DOHH2 (cell line): ENCODE results near the gene ALG2.

Experiments used
- H3F3A ChIP-seq: fragments of 200-600 bp; sonication (generic), shearing (Covaris generic); 2 replicates; pipeline ENCODE4 v1.6.0; 2016; ENCODE audit warnings: antibody characterized with exemption, mild to moderate bottlenecking; ENCODE audit not compliant: control insufficient read depth, insufficient read depth
- H3K27ac ChIP-seq: fragments of 200-600 bp; sonication (generic); 2 replicates; pipeline ENCODE4 v1.5.1; 2014; ENCODE audit warnings: low read depth, mild to moderate bottlenecking, low read length, moderate library complexity
- H3K27me3 ChIP-seq: fragments of 200-600 bp; sonication (generic); 2 replicates; pipeline ENCODE4 v1.6.1; 2014; ENCODE audit warnings: mild to moderate bottlenecking, low read length, mixed read lengths; ENCODE audit not compliant: control insufficient read depth
- H3K36me3 ChIP-seq: fragments of 200-600 bp; sonication (generic); 2 replicates; pipeline ENCODE4 v1.6.1; 2014; ENCODE audit warnings: mild to moderate bottlenecking, low read length, moderate library complexity, mixed read lengths; ENCODE audit not compliant: control insufficient read depth
- H3K4me1 ChIP-seq: fragments of 200-600 bp; sonication (generic); 2 replicates; pipeline ENCODE4 v1.6.1; 2014; ENCODE audit warnings: mild to moderate bottlenecking, low read length, mixed read lengths; ENCODE audit not compliant: control insufficient read depth
- H3K4me2 ChIP-seq: fragments of 200-600 bp; sonication (generic); 2 replicates; pipeline ENCODE4 v1.6.0; 2014; ENCODE audit warnings: mild to moderate bottlenecking, low read length, moderate library complexity
- H3K4me3 ChIP-seq: fragments of 200-600 bp; sonication (generic); 2 replicates; pipeline ENCODE4 v1.5.1; 2014; ENCODE audit warnings: mild to moderate bottlenecking, low read length, mixed read lengths
- H3K79me2 ChIP-seq: fragments of 200-600 bp; sonication (generic); 2 replicates; pipeline ENCODE4 v1.6.1; 2014; ENCODE audit warnings: mild to moderate bottlenecking, low read length, mixed read lengths; ENCODE audit not compliant: control insufficient read depth
- H3K9me2 ChIP-seq: fragments of 200-600 bp; sonication (generic); replicated peaks from 2 replicates; pipeline ENCODE4 v1.6.1; 2014; ENCODE audit warnings: mild to moderate bottlenecking, low read length, mixed read lengths; ENCODE audit not compliant: control insufficient read depth
- H3K9me3 ChIP-seq: fragments of 200-600 bp; sonication (generic); 2 replicates; pipeline ENCODE4 v1.6.1; 2014; ENCODE audit warnings: antibody characterized with exemption, low read length, mixed read lengths; ENCODE audit not compliant: control insufficient read depth, insufficient read depth
- H4K20me1 ChIP-seq: fragments of 200-600 bp; sonication (generic); 2 replicates; pipeline ENCODE4 v1.6.0; 2014; ENCODE audit warnings: low read depth, mild to moderate bottlenecking, antibody characterized with exemption, low read length, moderate library complexity; ENCODE audit not compliant: control insufficient read depth, insufficient read depth
- EZH2phosphoT487 ChIP-seq: fragments of 200-600 bp; sonication (generic); IDR thresholded peaks from 2 replicates; pipeline ENCODE4 v1.6.1; 2017; ENCODE audit warnings: borderline replicate concordance, mild to moderate bottlenecking, antibody characterized with exemption, low read length, moderate library complexity, mixed read lengths
- TF ChIP-seq, protein P1 (sequence below): fragments of 200-600 bp; sonication (generic); IDR thresholded peaks from one replicate; pipeline ENCODE4 v1.5.1; 2014; ENCODE audit warnings: antibody characterized with exemption, mild to moderate bottlenecking, low read depth, low read length; ENCODE audit not compliant: poor library complexity, severe bottlenecking

ALG2 gene

DNA sequence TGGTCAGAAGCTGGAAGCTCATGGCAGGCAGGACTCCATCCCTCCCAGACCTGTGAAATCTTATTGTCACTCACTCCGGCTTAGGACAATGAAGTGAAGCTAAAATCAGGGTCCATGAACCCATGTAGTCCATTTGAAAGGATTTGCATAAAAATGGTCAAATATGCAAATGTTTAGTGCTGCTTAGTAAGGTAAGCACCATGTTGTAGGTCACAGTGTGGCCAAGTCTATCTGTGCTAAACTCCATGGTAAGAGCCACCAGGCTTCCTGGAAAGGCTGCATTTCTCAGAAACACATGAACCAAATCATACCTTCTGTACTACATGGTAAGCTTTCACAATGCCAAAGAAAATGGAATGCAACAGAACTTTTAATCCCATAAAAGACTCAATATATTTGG lies 5.7 kb downstream of the ALG2 start:
- Histone ChIP-seq H4K20me1 (peaks cover 8% of the 10 kb centered on the region; the same call in 1 of the 2 replicates), H3K36me3 (peaks cover 41% of the 10 kb centered on the region), H3K27me3 (no peaks in the 10 kb centered on the region), H3K4me2 (no peak overlapping the region), H3K4me1 (peaks cover 11% of the 10 kb centered on the region), H3K9me2 (no peaks in the 10 kb centered on the region), H3K79me2 (peaks cover 57% of the 10 kb centered on the region), H3K27ac (no peak overlapping the region), H3K9me3 (no peaks in the 10 kb centered on the region), H3K4me3 (no peak overlapping the region), H3F3A (no peaks in the 10 kb centered on the region)
- no peak for TF ChIP-seq EZH2phosphoT487
- TF ChIP-seq, protein P1, sequence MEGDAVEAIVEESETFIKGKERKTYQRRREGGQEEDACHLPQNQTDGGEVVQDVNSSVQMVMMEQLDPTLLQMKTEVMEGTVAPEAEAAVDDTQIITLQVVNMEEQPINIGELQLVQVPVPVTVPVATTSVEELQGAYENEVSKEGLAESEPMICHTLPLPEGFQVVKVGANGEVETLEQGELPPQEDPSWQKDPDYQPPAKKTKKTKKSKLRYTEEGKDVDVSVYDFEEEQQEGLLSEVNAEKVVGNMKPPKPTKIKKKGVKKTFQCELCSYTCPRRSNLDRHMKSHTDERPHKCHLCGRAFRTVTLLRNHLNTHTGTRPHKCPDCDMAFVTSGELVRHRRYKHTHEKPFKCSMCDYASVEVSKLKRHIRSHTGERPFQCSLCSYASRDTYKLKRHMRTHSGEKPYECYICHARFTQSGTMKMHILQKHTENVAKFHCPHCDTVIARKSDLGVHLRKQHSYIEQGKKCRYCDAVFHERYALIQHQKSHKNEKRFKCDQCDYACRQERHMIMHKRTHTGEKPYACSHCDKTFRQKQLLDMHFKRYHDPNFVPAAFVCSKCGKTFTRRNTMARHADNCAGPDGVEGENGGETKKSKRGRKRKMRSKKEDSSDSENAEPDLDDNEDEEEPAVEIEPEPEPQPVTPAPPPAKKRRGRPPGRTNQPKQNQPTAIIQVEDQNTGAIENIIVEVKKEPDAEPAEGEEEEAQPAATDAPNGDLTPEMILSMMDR, result no peak

DNA sequence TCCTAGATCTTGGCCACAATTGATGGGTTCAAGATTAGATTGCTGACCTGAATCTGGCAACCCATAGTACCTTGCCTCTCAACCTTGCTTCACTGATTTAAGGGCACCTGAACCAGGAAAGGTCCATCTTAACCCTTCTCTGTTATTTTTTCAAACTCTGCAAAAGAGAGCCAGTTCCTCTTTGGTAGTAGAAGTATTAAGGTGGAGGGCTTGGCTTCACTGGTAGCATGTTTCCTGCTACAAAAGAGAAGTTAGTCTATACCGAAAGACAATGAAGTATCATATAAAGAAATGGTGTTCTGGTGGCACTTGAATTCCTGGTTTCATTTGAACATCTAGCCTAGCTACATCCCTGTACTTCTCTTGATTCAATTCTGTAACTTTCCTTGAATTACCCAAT lies 8.5 kb downstream of the ALG2 start:
- peaks cover 27% of the 10 kb centered on the region for H3K36me3 ChIP-seq
- TF ChIP-seq, protein P1, result no peak
- no peak for TF ChIP-seq EZH2phosphoT487

DNA sequence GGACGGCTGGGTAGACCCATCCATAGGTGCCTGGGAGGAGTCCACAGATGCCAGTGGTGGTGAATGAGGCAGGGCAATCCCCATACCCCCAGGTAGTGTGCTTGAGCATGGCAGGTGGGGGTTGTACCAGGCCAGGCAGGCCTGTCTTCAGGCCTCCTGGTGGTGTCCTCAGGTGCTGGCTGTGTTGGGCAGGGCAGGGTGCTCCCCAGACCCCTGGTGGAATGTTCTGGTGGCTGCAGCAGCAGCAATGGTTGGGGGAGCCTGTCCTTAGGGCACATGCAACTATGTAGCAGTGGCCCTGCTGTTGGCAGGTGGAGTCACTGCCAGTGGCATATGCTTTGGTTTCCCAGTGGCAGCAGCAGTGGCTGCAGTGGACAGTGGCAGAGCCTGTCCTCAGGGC lies 10.0 kb downstream of the ALG2 start:
- TF ChIP-seq EZH2phosphoT487, result no peak
- TF ChIP-seq, protein P1, result no peak
- Histone ChIP-seq H3K27ac (no peak overlapping the region), H3K4me2 (no peak overlapping the region), H3F3A (no peaks in the 10 kb centered on the region), H3K4me1 (0 out of 2 replicates have a peak, but pooled peaks cover 3% of the 10 kb centered on the region), H3K4me3 (no peak overlapping the region), H3K27me3 (0 out of 2 replicates have a peak, but pooled peaks cover 3% of the 10 kb centered on the region), H3K9me2 (no peaks in the 10 kb centered on the region), H4K20me1 (no peaks in the 10 kb centered on the region), H3K9me3 (no peaks in the 10 kb centered on the region), H3K36me3 (peaks cover 13% of the 10 kb centered on the region), H3K79me2 (peaks cover 13% of the 10 kb centered on the region)

More for the DNA sequence above, 8.5 kb downstream of the ALG2 start:
- Histone ChIP-seq H4K20me1 (no peaks in the 10 kb centered on the region), H3F3A (no peaks in the 10 kb centered on the region), H3K4me2 (no peak overlapping the region), H3K27ac (no peak overlapping the region), H3K9me2 (no peaks in the 10 kb centered on the region), H3K79me2 (peaks cover 28% of the 10 kb centered on the region), H3K4me1 (0 out of 2 replicates have a peak, but pooled peaks cover 3% of the 10 kb centered on the region), H3K27me3 (0 out of 2 replicates have a peak, but pooled peaks cover 3% of the 10 kb centered on the region), H3K4me3 (no peak overlapping the region), H3K9me3 (no peaks in the 10 kb centered on the region)
